WERI-Rb-1 (cell line): ENCODE measurements around the gene EYA3.

ENCODE experiments used
- DNase-seq: peaks from one replicate; pipeline ENCODE4 v3.0.0-alpha.2; 2020
- H3K27ac ChIP-seq: fragments of 250-450 bp; sonication (Bioruptor Pico); 2 replicates; pipeline ENCODE4 v1.5.1; 2020; ENCODE audit warnings: mild to moderate bottlenecking, moderate library complexity
- H3K27me3 ChIP-seq: fragments of 250-450 bp; sonication (Bioruptor Pico); 2 replicates; pipeline ENCODE4 v1.5.1; 2021; ENCODE audit warnings: mild to moderate bottlenecking, low read depth, moderate library complexity; ENCODE audit not compliant: insufficient read depth, severe bottlenecking
- H3K36me3 ChIP-seq: fragments of 250-450 bp; sonication (Bioruptor Pico); 2 replicates; pipeline ENCODE4 v1.5.1; 2020; ENCODE audit warnings: mild to moderate bottlenecking, moderate library complexity
- H3K4me3 ChIP-seq: 2 replicates; pipeline ENCODE4 v1.5.1; 2011; ENCODE audit warnings: low read depth, mild to moderate bottlenecking, control low read depth, low read length
- H3K9me3 ChIP-seq: fragments of 250-450 bp; sonication (Bioruptor Pico); 2 replicates; pipeline ENCODE4 v1.5.1; 2021; ENCODE audit warnings: mild to moderate bottlenecking, moderate library complexity; ENCODE audit not compliant: severe bottlenecking
- CTCF ChIP-seq: IDR thresholded peaks from 2 replicates; pipeline ENCODE4 v1.5.1; 2011; ENCODE audit warnings: low read depth, mild to moderate bottlenecking, control low read depth, inconsistent platforms, low read length

Gene EYA3

GRCh38 chr1:27981145-27981544 is 107.3 kb downstream of the EYA3 start:
- Histone ChIP-seq H3K9me3 (no peaks in the 10 kb centered on the region), H3K27ac (peak overlapping the region; percentile 4), H3K4me3 (no peak overlapping the region), H3K36me3 (peaks cover 4% of the 10 kb centered on the region), H3K27me3 (no peaks in the 10 kb centered on the region)
- DNase-seq: peak; percentile 66
- TF ChIP-seq CTCF: no peak

DNA sequence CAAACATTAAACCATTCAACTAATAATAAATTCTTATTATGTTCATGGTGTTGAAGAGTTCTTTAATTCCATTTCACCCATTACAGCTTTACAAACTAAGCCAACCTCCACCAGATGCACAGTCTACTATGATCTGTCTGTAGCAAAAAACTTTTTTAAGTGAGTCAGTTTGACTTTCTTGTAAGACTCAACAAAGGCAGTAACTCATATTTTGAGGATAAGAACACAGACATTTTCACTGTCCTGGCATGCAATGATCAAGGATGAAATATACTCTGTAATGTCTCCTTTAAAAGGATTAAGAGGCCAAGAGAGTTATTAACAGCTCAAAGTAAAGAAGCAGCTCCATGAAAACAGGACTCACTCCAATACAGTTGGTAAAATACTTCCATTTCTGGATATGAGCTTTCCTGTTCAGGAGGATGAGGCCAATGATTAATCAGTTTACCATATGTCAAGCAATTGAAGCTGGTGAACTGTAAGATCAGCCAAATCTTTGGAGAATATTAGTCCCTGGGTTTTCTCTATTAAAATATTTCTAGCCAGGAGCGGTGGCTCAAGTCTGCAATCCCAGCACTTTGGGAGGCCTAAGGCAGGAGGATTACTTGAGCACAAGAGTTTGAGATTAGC is 108.1 kb downstream of the EYA3 start:
- no peak overlapping the region for H3K4me3 ChIP-seq

GRCh38 chr1:27979859-27980201 is 108.6 kb downstream of the EYA3 start:
- H3K27me3 ChIP-seq: no peaks in the 10 kb centered on the region
- no peak overlapping the region; the same call in 1 of the 2 replicates for H3K27ac ChIP-seq
- TF ChIP-seq CTCF: no peak
- DNase-seq: no peak
- H3K9me3 ChIP-seq: no peaks in the 10 kb centered on the region
- no peak overlapping the region for H3K4me3 ChIP-seq
- peaks cover 4% of the 10 kb centered on the region; the same call in 1 of the 2 replicates for H3K36me3 ChIP-seq

More for the DNA sequence above, 108.1 kb downstream of the EYA3 start:
- Histone ChIP-seq H3K27ac (peak overlapping the region; percentile 24), H3K9me3 (no peaks in the 10 kb centered on the region), H3K27me3 (no peaks in the 10 kb centered on the region), H3K36me3 (peaks cover 4% of the 10 kb centered on the region)
- no peak for DNase-seq
- TF ChIP-seq CTCF: no peak

GRCh38 chr1:27979151-27979858 is 109.1 kb downstream of the EYA3 start:
- peak; percentile 29; the same call in 1 of the 2 replicates for TF ChIP-seq CTCF
- Histone ChIP-seq H3K4me3 (no peak overlapping the region), H3K27ac (no peak overlapping the region), H3K9me3 (no peaks in the 10 kb centered on the region), H3K36me3 (peaks cover 4% of the 10 kb centered on the region; the same call in 1 of the 2 replicates), H3K27me3 (no peaks in the 10 kb centered on the region)
- DNase-seq: no peak

GRCh38 chr1:27974417-27974781 is 114.0 kb downstream of the EYA3 start:
- TF ChIP-seq CTCF: no peak
- no peak for DNase-seq
- H3K27ac ChIP-seq: no peak overlapping the region
- no peaks in the 10 kb centered on the region for H3K9me3 ChIP-seq
- no peak overlapping the region for H3K4me3 ChIP-seq
- no peaks in the 10 kb centered on the region for H3K27me3 ChIP-seq
- peaks cover 9% of the 10 kb centered on the region for H3K36me3 ChIP-seq
